Peyer's patch (tissue), 4 donors: Measurements from ENCODE around the gene DPCD. TPM values are rescaled to one million over a fixed set of nuclear protein-coding genes. Genes with fewer than 3 reads are reported as not detected.

Experiments used
- DNase-seq, 3 donors: peaks; one replicate each; pipeline ENCODE4 v3.0.0-alpha.2; 2017 to 2019
- H3K27ac ChIP-seq, 4 donors: fragments of 200-600 bp; sonication (generic); one replicate each; pipeline ENCODE4 v1.5.1; 2016 to 2019
- H3K27me3 ChIP-seq, 2 donors: fragments of 200-600 bp; sonication (generic); one replicate each; pipeline ENCODE4 v1.5.1; 2019
- H3K36me3 ChIP-seq, 3 donors: fragments of 200-600 bp; sonication (generic); one replicate each; pipeline ENCODE4 v1.5.1; 2016 to 2019
- H3K4me1 ChIP-seq, 4 donors: fragments of 200-600 bp; sonication (generic); one replicate each; pipeline ENCODE4 v1.5.1; 2016 to 2019
- H3K4me3 ChIP-seq, 4 donors: fragments of 200-600 bp; sonication (generic); 1 replicate in 3 of 4; 2 replicates in 1 of 4; pipeline ENCODE4 v1.5.1; 2016 to 2019; ENCODE audit warnings: mild to moderate bottlenecking in 1 of 4
- H3K9me3 ChIP-seq, 4 donors: fragments of 200-600 bp; sonication (generic); one replicate each; pipeline ENCODE4 v1.5.1; 2016 to 2019; ENCODE audit warnings: mild to moderate bottlenecking in 1 of 4
- POLR2A ChIP-seq, 2 donors: fragments of 450-650 bp; IDR thresholded peaks; one replicate each; pipeline ENCODE4 v1.5.1; 2017; ENCODE audit warnings: antibody characterized with exemption in 2 of 2, mild to moderate bottlenecking in 2 of 2, moderate library complexity in 2 of 2
- total RNA-seq, 4 donors: library from RNA; depleted of rRNA; stranded (reverse); fragments of >200 nt; gene quantifications; one replicate each; pipeline ENCODE4 v1.1.0, GENCODE V29; 2016
- TF ChIP-seq, protein P1 (sequence below), 6 experiments: fragments of 450-650 bp in 4 of 6; fragments of 200-600 bp in 2 of 6; sonication (generic) in 1 of 6; IDR thresholded peaks; one replicate each; pipeline ENCODE4 v1.5.1; 2017 to 2019; ENCODE audit warnings: antibody characterized with exemption in 6 of 6, mild to moderate bottlenecking in 3 of 6, moderate library complexity in 1 of 6

The DPCD gene
- total RNA-seq, 4 donors from 2014 or later = 2.3 to 14.0 (median 8.5) TPM

DNA sequence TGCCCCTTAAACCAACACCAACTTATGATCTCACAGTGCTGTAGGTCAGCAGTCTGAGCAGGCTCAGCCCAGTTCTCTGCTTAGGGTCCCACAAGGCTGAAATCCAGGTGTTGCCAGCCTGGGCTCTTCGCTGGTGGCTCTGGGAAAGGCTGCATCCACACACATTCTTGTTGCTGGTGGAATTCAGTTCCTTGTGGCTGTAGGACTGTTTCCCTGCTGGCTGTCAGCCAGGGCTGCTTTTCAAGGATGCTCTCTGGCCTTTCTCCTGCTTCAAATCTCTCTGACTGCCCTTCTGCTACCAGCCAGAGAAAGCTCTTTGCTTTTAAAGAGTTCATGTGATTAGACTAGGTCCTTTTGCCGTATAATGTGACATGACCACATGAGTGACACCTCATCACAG, 15.3 kb upstream of the DPCD start:
- Histone ChIP-seq H3K9me3 (peaks cover 0 to 7% (median 0%) of the 10 kb centered on the region in 4 donors), H3K36me3 (no peaks in the 10 kb centered on the region), H3K27me3 (no peaks in the 10 kb centered on the region), H3K4me1 (peaks cover 0 to 12% (median 6%) of the 10 kb centered on the region in 4 donors), H3K4me3 (no peak overlapping the region), H3K27ac (no peak overlapping the region)
- DNase-seq = no peak
- TF ChIP-seq POLR2A (IDR thresholded peaks at IDR 0.05) = no peak
- TF ChIP-seq, protein P1, sequence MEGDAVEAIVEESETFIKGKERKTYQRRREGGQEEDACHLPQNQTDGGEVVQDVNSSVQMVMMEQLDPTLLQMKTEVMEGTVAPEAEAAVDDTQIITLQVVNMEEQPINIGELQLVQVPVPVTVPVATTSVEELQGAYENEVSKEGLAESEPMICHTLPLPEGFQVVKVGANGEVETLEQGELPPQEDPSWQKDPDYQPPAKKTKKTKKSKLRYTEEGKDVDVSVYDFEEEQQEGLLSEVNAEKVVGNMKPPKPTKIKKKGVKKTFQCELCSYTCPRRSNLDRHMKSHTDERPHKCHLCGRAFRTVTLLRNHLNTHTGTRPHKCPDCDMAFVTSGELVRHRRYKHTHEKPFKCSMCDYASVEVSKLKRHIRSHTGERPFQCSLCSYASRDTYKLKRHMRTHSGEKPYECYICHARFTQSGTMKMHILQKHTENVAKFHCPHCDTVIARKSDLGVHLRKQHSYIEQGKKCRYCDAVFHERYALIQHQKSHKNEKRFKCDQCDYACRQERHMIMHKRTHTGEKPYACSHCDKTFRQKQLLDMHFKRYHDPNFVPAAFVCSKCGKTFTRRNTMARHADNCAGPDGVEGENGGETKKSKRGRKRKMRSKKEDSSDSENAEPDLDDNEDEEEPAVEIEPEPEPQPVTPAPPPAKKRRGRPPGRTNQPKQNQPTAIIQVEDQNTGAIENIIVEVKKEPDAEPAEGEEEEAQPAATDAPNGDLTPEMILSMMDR (IDR thresholded peaks at IDR 0.05) = no peak

DNA sequence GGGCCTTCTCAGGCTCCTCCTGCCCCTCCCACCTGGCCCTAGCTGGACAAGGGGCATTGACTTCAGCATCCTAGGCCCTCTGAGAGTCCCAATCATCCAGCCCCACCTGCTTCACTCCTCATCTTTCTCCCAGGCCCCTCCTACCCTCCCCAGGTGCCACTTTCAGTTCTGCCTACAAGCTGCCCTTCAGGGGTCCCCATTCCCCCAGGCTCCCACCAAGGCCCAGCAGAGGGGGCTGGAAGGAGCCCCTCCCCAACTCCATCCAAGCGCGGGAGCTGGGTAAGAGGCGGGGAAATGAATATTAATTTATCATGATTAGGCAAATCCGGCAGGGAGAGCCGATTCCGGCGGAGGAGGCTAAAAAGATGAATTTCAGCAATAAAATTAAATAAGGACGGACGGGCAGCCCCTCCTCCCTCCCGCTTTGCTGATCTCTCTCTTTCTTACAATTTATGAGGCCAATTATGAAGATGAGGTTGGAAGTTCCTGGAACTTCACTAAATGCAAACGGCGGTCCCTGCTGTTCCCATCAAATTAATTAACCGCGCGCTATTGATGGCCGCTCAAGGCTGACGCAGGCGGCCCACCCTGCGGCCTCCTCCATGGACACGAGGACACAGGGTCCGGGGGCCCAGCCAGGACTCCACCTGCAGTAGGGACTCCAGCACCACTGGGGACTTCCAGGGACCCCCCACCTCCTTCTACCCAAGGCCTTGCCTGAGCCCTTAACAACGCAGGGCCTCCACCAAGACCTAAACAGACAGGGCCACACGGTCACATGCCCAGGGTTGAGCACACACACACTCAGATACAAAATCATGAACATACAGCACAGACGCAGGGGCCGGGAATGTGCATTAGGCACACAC, 14.0 kb upstream of the DPCD start:
- peaks cover 0 to 7% (median 0%) of the 10 kb centered on the region in 3 donors for H3K36me3 ChIP-seq
- H3K27me3 ChIP-seq = no peaks in the 10 kb centered on the region
- TF ChIP-seq POLR2A (IDR thresholded peaks at IDR 0.05) = no peak
- TF ChIP-seq, protein P1 (IDR thresholded peaks at IDR 0.05) = no peak
- H3K9me3 ChIP-seq = peaks cover 0 to 7% (median 0%) of the 10 kb centered on the region in 4 donors
- DNase-seq = no peak
- H3K4me1 ChIP-seq = peaks cover 0 to 12% (median 6%) of the 10 kb centered on the region in 4 donors
- H3K4me3 ChIP-seq = no peak overlapping the region
- no peak overlapping the region for H3K27ac ChIP-seq

DNA sequence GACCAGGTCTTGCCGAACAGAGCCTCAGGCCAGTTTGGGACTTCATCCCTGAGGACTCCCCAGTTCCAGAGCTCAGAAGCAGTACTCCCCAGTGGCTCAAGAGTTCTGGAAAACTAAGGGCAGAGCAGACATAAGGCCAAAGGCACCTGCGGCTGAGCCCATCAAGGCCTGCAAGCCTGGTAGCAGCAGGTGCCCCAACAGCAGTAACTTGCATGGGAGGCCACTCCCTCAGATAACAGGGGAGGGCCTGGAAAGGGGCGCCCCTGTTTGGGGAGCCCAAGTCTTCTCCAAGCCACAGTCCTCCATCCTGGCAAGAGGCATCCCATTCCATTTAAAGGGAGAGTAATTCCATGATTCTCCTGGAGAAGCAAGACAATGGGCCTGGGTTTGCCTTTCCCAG, 13.0 kb upstream of the DPCD start:
- H3K27me3 ChIP-seq = no peaks in the 10 kb centered on the region
- H3K36me3 ChIP-seq = peaks cover 0 to 17% (median 0%) of the 10 kb centered on the region in 3 donors
- peaks cover 0 to 7% (median 0%) of the 10 kb centered on the region in 4 donors for H3K9me3 ChIP-seq
- no peak for DNase-seq
- TF ChIP-seq, protein P1 (IDR thresholded peaks at IDR 0.05) = no peak
- TF ChIP-seq POLR2A (IDR thresholded peaks at IDR 0.05) = no peak
- H3K4me3 ChIP-seq = no peak overlapping the region
- no peak overlapping the region for H3K27ac ChIP-seq
- H3K4me1 ChIP-seq = peaks cover 0 to 3% (median 2%) of the 10 kb centered on the region in 4 donors

DNA sequence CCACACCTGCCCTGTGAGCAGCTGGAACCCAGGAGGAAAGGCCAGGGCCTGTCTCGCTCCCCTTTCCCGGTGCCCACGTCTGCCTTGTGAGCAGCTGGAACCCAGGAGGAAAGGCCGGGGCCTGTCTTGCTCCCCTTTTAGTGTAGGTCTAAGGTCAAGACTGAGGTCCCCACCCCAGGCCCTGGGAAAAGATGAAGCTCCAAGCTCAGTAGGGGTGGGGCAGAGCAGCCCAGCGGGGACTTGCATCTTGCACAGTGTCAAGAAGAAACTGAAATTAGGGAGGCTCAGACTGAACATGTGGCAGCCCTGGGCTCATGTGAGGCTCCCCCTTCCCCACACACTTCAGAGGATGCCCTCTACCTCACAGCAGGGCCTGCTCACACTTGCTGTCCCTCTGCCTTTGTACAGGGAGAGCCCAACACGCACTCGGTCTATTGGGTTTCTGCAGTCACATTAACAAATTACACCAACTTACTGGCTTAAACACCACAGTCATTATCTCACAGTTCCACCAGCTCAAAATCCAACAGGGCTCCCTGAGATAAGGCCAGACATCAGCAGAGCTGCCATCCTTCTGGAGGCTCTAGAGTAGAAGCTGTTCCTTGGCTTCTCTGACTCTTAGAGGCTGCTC, 12.4 kb upstream of the DPCD start:
- peaks cover 0 to 7% (median 0%) of the 10 kb centered on the region in 4 donors for H3K9me3 ChIP-seq
- H3K4me1 ChIP-seq = peaks cover 0 to 2% (median under 1%) of the 10 kb centered on the region in 4 donors
- H3K36me3 ChIP-seq = peaks cover 0 to 23% (median 0%) of the 10 kb centered on the region in 3 donors
- no peaks in the 10 kb centered on the region for H3K27me3 ChIP-seq
- no peak for TF ChIP-seq POLR2A (IDR thresholded peaks at IDR 0.05)
- TF ChIP-seq, protein P1 (IDR thresholded peaks at IDR 0.05) = no peak
- no peak overlapping the region for H3K4me3 ChIP-seq
- no peak for DNase-seq
- H3K27ac ChIP-seq = no peak overlapping the region

- no peaks in the 10 kb centered on the region for H3K27me3 ChIP-seq
- H3K9me3 ChIP-seq = peaks cover 0 to 7% (median 0%) of the 10 kb centered on the region in 4 donors
- no peak overlapping the region for H3K27ac ChIP-seq
- no peak for DNase-seq
- no peak overlapping the region for H3K4me3 ChIP-seq
- peaks cover 0 to 29% (median 0%) of the 10 kb centered on the region in 3 donors for H3K36me3 ChIP-seq
- H3K4me1 ChIP-seq = no peaks in the 10 kb centered on the region
- no peak for TF ChIP-seq POLR2A (IDR thresholded peaks at IDR 0.05)
- TF ChIP-seq, protein P1 (IDR thresholded peaks at IDR 0.05) = no peak
Measured at GRCh38 chr10:101576211-101576863, 11.8 kb upstream of the DPCD start.
